T-cell (primary cell): ENCODE measurements around the gene PAXIP1. TPM values are rescaled to one million over a fixed set of nuclear protein-coding genes. Genes with fewer than 3 reads are reported as not detected.

ENCODE experiments used
- ATAC-seq, 4 experiments: fragments of 200-7000 bp in 3 of 4; fragments of 150-1000 bp in 1 of 4; cut with Tn5 transposase; replicated peaks in 1 of 4; 1 replicate in 3 of 4; 2 replicates in 1 of 4; pipeline ENCODE4 v1.10.0; 2021; ENCODE audit warnings: moderate library complexity in 3 of 4, mild to moderate bottlenecking in 2 of 4, moderate number of reproducible peaks in 1 of 4
- CTCF ChIA-PET, 2 donors: fragments of 300-600 bp; sonication (Branson Sonifier 250); formaldehyde crosslinking; loops; one replicate each; lab custom pipeline; 2022; ENCODE audit warnings: antibody characterized with exemption in 2 of 2; lab: Charles Lee
- POLR2A ChIA-PET, 2 donors: fragments of 300-600 bp; sonication (Branson Sonifier 250); formaldehyde crosslinking; loops; one replicate each; lab custom pipeline; 2022; ENCODE audit warnings: antibody characterized with exemption in 2 of 2; lab: Charles Lee
- DNase-seq, 35 experiments: peaks; one replicate each; pipeline versions ENCODE4 v3.0.0 to v3.0.0-alpha.2; 2013 to 2023
- H3K27ac ChIP-seq: one replicate; pipeline ENCODE4 v1.5.1; 2013; ENCODE audit warnings: low read length
- H3K27me3 ChIP-seq, 2 experiments: replicated peaks in 1 of 2; 1 replicate in 1 of 2; 2 replicates in 1 of 2; pipeline versions ENCODE4 v1.6.1 to v1.7.0; 2013; ENCODE audit warnings: low read length in 1 of 2, mixed read lengths in 1 of 2; ENCODE audit not compliant: control insufficient read depth in 2 of 2, insufficient read depth in 2 of 2; ENCODE audit errors: extremely low read depth in 1 of 2
- H3K36me3 ChIP-seq, 2 donors: 1 replicate in 1 of 2; 2 replicates in 1 of 2; pipeline versions ENCODE4 v1.6.1 to v1.7.0; 2013; ENCODE audit warnings: low read length in 1 of 2; ENCODE audit not compliant: control insufficient read depth in 2 of 2, insufficient read depth in 1 of 2; ENCODE audit errors: extremely low read depth in 1 of 2
- H3K4me1 ChIP-seq, 2 experiments: 1 replicate in 1 of 2; 2 replicates in 1 of 2; pipeline versions ENCODE4 v1.6.1 to v1.7.0; 2013; ENCODE audit warnings: low read length in 2 of 2, mixed read lengths in 1 of 2; ENCODE audit not compliant: insufficient read depth in 2 of 2, control insufficient read depth in 1 of 2; ENCODE audit errors: extremely low read depth in 1 of 2
- H3K4me3 ChIP-seq, 2 donors: 1 replicate in 1 of 2; 2 replicates in 1 of 2; pipeline versions ENCODE4 v1.5.1 to v1.7.0; 2013; ENCODE audit warnings: mild to moderate bottlenecking in 2 of 2, low read length in 1 of 2, moderate library complexity in 1 of 2; ENCODE audit not compliant: control insufficient read depth in 1 of 2; ENCODE audit errors: extremely low read depth in 1 of 2
- H3K9me3 ChIP-seq: 2 replicates; pipeline ENCODE4 v1.7.0; 2013
- H3K27ac Mint-ChIP-seq, 2 donors: one replicate each; pipeline ENCODE4 v1.8.0; 2020 to 2021; ENCODE audit warnings: mild to moderate bottlenecking in 2 of 2, mixed read lengths in 2 of 2
- H3K27me3 Mint-ChIP-seq, 2 donors: one replicate each; pipeline ENCODE4 v1.8.0; 2021 to 2022; ENCODE audit warnings: mixed read lengths in 2 of 2
- H3K36me3 Mint-ChIP-seq: one replicate; pipeline ENCODE4 v1.8.0; 2021; ENCODE audit warnings: mixed read lengths
- H3K4me1 Mint-ChIP-seq, 3 donors: one replicate each; pipeline ENCODE4 v1.8.0; 2020 to 2022; ENCODE audit warnings: mixed read lengths in 3 of 3, mild to moderate bottlenecking in 1 of 3
- H3K4me3 Mint-ChIP-seq, 3 donors: one replicate each; pipeline ENCODE4 v1.8.0; 2020 to 2022; ENCODE audit warnings: mild to moderate bottlenecking in 3 of 3, mixed read lengths in 3 of 3, moderate library complexity in 3 of 3
- H3K9me3 Mint-ChIP-seq, 3 donors: one replicate each; pipeline ENCODE4 v1.8.0; 2020 to 2022; ENCODE audit warnings: mixed read lengths in 3 of 3
- WGBS: methylation state at CpG from one replicate; pipeline ENCODE4 v1.1.5; 2013; ENCODE audit warnings: missing lambda C conversion rate; ENCODE audit not compliant: insufficient coverage; 5-methylcytosine and 5-hydroxymethylcytosine counted together
- total RNA-seq, 35 experiments: library from RNA in 6 of 35; stranded (reverse) in 6 of 35; fragments of 120-200 nt in 1 of 35; gene quantifications; one replicate each; pipeline versions ENCODE4 v1.2.1 to v1.2.4 and lab custom pipeline; 2013 to 2026

Gene PAXIP1
- total RNA-seq, 5 donors from 2014 or later (not counting 1 experiment from before 2014, with no cell fraction given), result 10.1 to 12.6 (median 12.3) TPM

- Mint-ChIP-seq H3K27me3 (no peaks in the 10 kb centered on the region), H3K4me3 (no peak overlapping the region), H3K36me3 (peaks cover 10% of the 10 kb centered on the region), H3K9me3 (no peaks in the 10 kb centered on the region), H3K4me1 (peaks cover 10 to 17% (median 14%) of the 10 kb centered on the region in 3 donors), H3K27ac (no peak overlapping the region)
- no peak overlapping the region for H3K27ac ChIP-seq
- ATAC-seq (no peak), DNase-seq (peak in 3 of 35 experiments; percentile 3 to 24 (median 10))
- H3K9me3 ChIP-seq, result no peaks in the 10 kb centered on the region
- 89% methylated on average over 1 of the region's 2 CpGs for WGBS
- H3K36me3 ChIP-seq, result peaks cover 0 to 12% of the 10 kb centered on the region in 2 donors
- ChIA-PET CTCF (interaction anchor here in 1 of 2 donors (1.1 to 1.9 kb wide), 2 partner anchors 73 to 175 kb away, joined by 3 to 5 read pairs; no protein-coding TSS in a partner anchor), POLR2A (no interaction called here)
- no peak overlapping the region for H3K4me3 ChIP-seq
- H3K27me3 ChIP-seq, result no peaks in the 10 kb centered on the region
- peaks cover 6 to 18% of the 10 kb centered on the region in 2 experiments for H3K4me1 ChIP-seq
Measured at GRCh38 chr7:155000795-155001194, 2.1 kb downstream of the PAXIP1 start.

GRCh38 chr7:154998481-154998880 is 4.4 kb downstream of the PAXIP1 start:
- Mint-ChIP-seq H3K4me3 (no peak overlapping the region), H3K36me3 (peaks cover 14% of the 10 kb centered on the region), H3K4me1 (peaks cover 3 to 10% (median 7%) of the 10 kb centered on the region in 3 donors), H3K27me3 (no peaks in the 10 kb centered on the region), H3K27ac (no peak overlapping the region), H3K9me3 (no peaks in the 10 kb centered on the region)
- DNase-seq, result no peak
- WGBS, result no CpG with 5 or more reads among the region's 3 CpGs
- H3K4me3 ChIP-seq, result no peak overlapping the region
- no peak for ATAC-seq
- H3K9me3 ChIP-seq, result no peaks in the 10 kb centered on the region
- peaks cover 0 to 15% of the 10 kb centered on the region in 2 donors for H3K36me3 ChIP-seq
- CTCF ChIA-PET, result no interaction called here
- POLR2A ChIA-PET, result no interaction called here
- H3K27ac ChIP-seq, result no peak overlapping the region
- no peaks in the 10 kb centered on the region for H3K27me3 ChIP-seq
- peaks cover 0 to 13% of the 10 kb centered on the region in 2 experiments for H3K4me1 ChIP-seq

GRCh38 chr7:154997840-154998370 is 5.0 kb downstream of the PAXIP1 start:
- Mint-ChIP-seq H3K4me1 (peaks cover 3 to 10% (median 7%) of the 10 kb centered on the region in 3 donors), H3K9me3 (no peaks in the 10 kb centered on the region), H3K36me3 (peaks cover 20% of the 10 kb centered on the region), H3K27ac (no peak overlapping the region), H3K27me3 (no peaks in the 10 kb centered on the region), H3K4me3 (no peak overlapping the region)
- CTCF ChIA-PET, result no interaction called here
- POLR2A ChIA-PET, result interaction anchor here in 1 of 2 donors (0.6 kb wide), 1 partner anchor 732 kb away, joined by 3 read pairs; no protein-coding TSS in a partner anchor
- no peak overlapping the region for H3K4me3 ChIP-seq
- DNase-seq, result no peak
- peaks cover 0 to 13% of the 10 kb centered on the region in 2 experiments for H3K4me1 ChIP-seq
- H3K27me3 ChIP-seq, result no peaks in the 10 kb centered on the region
- no peak overlapping the region for H3K27ac ChIP-seq
- H3K9me3 ChIP-seq, result no peaks in the 10 kb centered on the region
- no peak for ATAC-seq
- 98% methylated on average over 7 of the region's 10 CpGs for WGBS
- H3K36me3 ChIP-seq, result peaks cover 0 to 17% of the 10 kb centered on the region in 2 donors

- 100% methylated on average over 1 of the region's 4 CpGs for WGBS
- DNase-seq, result no peak
- Histone ChIP-seq H3K36me3 (peaks cover 0 to 25% of the 10 kb centered on the region in 2 donors), H3K4me3 (no peak overlapping the region), H3K27me3 (no peaks in the 10 kb centered on the region), H3K4me1 (peaks cover 0 to 9% of the 10 kb centered on the region in 2 experiments), H3K27ac (no peak overlapping the region), H3K9me3 (no peaks in the 10 kb centered on the region)
- no peaks in the 10 kb centered on the region for H3K9me3 Mint-ChIP-seq
- ChIA-PET CTCF (interaction anchor here in 1 of 2 donors (0.9 kb wide), 1 partner anchor 195 kb away, joined by 5 read pairs; no protein-coding TSS in a partner anchor), POLR2A (no interaction called here)
- no peak overlapping the region for H3K4me3 Mint-ChIP-seq
- peaks cover 29% of the 10 kb centered on the region for H3K36me3 Mint-ChIP-seq
- H3K4me1 Mint-ChIP-seq, result peaks cover 3 to 7% (median 7%) of the 10 kb centered on the region in 3 donors
- no peak for ATAC-seq
- H3K27ac Mint-ChIP-seq, result no peak overlapping the region
- no peaks in the 10 kb centered on the region for H3K27me3 Mint-ChIP-seq
Measured at GRCh38 chr7:154996756-154997155, 6.2 kb downstream of the PAXIP1 start.

GRCh38 chr7:154996101-154996500 is 6.8 kb downstream of the PAXIP1 start:
- DNase-seq, result no peak
- Mint-ChIP-seq H3K9me3 (no peaks in the 10 kb centered on the region), H3K27me3 (no peaks in the 10 kb centered on the region), H3K27ac (no peak overlapping the region), H3K4me1 (peaks cover 3 to 7% (median 4%) of the 10 kb centered on the region in 3 donors), H3K36me3 (peaks cover 36% of the 10 kb centered on the region), H3K4me3 (no peak overlapping the region)
- Histone ChIP-seq H3K27me3 (no peaks in the 10 kb centered on the region), H3K27ac (no peak overlapping the region), H3K36me3 (peaks cover 0 to 25% of the 10 kb centered on the region in 2 donors), H3K9me3 (no peaks in the 10 kb centered on the region), H3K4me3 (no peak overlapping the region), H3K4me1 (peaks cover 0 to 3% of the 10 kb centered on the region in 2 experiments)
- CTCF ChIA-PET, result interaction anchor here in 1 of 2 donors (0.9 kb wide), 1 partner anchor 195 kb away, joined by 5 read pairs; no protein-coding TSS in a partner anchor
- POLR2A ChIA-PET, result no interaction called here
- ATAC-seq, result no peak
- no CpG with 5 or more reads among the region's 1 CpG for WGBS

- Mint-ChIP-seq H3K9me3 (no peaks in the 10 kb centered on the region), H3K27me3 (no peaks in the 10 kb centered on the region), H3K36me3 (peaks cover 39% of the 10 kb centered on the region), H3K27ac (no peak overlapping the region), H3K4me3 (no peak overlapping the region), H3K4me1 (peaks cover 3 to 7% (median 4%) of the 10 kb centered on the region in 3 donors)
- WGBS, result no CpG with 5 or more reads among the region's 2 CpGs
- ATAC-seq, result no peak
- Histone ChIP-seq H3K9me3 (no peaks in the 10 kb centered on the region), H3K27ac (no peak overlapping the region), H3K4me3 (no peak overlapping the region), H3K4me1 (peaks cover 0 to 3% of the 10 kb centered on the region in 2 experiments), H3K36me3 (peaks cover 0 to 25% of the 10 kb centered on the region in 2 donors), H3K27me3 (no peaks in the 10 kb centered on the region)
- ChIA-PET CTCF (interaction anchor here in 1 of 2 donors (0.5 kb wide), 1 partner anchor 1954 kb away, joined by 3 read pairs; no protein-coding TSS in a partner anchor), POLR2A (no interaction called here)
- no peak for DNase-seq
Measured at GRCh38 chr7:154994996-154995395, 7.9 kb downstream of the PAXIP1 start.
